ENCODE results near the gene PLXNA1.

The PLXNA1 gene

DNA sequence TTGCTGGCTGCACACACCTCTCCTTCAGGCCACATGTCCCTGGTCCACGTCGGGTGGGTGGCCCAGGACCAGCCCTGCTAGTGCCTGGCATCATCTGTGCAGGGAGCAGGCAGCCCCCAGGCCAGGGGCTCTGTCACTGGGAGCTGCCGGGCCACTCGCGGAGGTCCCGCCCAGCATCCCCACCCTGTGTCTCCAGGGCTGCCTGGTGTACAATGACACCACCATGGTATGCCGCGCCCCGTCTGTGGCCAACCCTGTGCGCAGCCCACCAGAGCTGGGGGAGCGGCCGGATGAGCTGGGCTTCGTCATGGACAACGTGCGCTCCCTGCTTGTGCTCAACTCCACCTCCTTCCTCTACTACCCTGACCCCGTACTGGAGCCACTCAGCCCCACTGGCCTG, 34.3 kb downstream of the PLXNA1 start:
- ChIA-PET CTCF (interaction anchor here (1.4 kb wide), 1 partner anchor 265 kb away, joined by 4 read pairs; no protein-coding TSS in a partner anchor), POLR2A (no interaction called here)
- no peak for DNase-seq (ENCODE audit: extremely low spot score)
- TF ChIP-seq, protein P1, sequence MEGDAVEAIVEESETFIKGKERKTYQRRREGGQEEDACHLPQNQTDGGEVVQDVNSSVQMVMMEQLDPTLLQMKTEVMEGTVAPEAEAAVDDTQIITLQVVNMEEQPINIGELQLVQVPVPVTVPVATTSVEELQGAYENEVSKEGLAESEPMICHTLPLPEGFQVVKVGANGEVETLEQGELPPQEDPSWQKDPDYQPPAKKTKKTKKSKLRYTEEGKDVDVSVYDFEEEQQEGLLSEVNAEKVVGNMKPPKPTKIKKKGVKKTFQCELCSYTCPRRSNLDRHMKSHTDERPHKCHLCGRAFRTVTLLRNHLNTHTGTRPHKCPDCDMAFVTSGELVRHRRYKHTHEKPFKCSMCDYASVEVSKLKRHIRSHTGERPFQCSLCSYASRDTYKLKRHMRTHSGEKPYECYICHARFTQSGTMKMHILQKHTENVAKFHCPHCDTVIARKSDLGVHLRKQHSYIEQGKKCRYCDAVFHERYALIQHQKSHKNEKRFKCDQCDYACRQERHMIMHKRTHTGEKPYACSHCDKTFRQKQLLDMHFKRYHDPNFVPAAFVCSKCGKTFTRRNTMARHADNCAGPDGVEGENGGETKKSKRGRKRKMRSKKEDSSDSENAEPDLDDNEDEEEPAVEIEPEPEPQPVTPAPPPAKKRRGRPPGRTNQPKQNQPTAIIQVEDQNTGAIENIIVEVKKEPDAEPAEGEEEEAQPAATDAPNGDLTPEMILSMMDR (IDR thresholded peaks at IDR 0.05; ENCODE audit: control extremely low read depth, extremely low read depth, low read depth, missing control alignments): no peak

DNA sequence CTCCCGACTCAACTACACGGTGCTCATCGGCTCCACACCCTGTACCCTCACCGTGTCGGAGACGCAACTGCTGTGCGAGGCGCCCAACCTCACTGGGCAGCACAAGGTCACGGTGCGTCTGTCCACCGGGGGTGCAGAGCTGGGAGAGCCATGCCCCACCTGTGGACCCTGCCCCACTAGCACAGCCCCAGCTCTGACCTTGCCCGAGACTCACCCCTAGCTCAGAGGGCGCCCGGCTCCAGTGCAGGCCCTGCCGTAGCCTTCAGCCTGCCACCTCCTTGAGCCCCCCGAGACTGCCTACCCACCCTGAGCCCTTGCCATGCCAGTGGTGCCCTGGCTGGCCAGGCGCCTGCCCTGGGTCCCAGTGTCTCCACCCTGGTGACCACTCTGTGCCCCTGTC, 34.9 kb downstream of the PLXNA1 start:
- DNase-seq (ENCODE audit: extremely low spot score): no peak
- POLR2A ChIA-PET: no interaction called here
- CTCF ChIA-PET: interaction anchor here (1.1 to 2.1 kb wide), 3 partner anchors 8 to 266 kb away, joined by 4 to 5 read pairs (median 5); partner anchors contain the start of gene PLXNA1
- TF ChIP-seq, protein P1 (IDR thresholded peaks at IDR 0.05; ENCODE audit: control extremely low read depth, extremely low read depth, low read depth, missing control alignments): no peak

DNA sequence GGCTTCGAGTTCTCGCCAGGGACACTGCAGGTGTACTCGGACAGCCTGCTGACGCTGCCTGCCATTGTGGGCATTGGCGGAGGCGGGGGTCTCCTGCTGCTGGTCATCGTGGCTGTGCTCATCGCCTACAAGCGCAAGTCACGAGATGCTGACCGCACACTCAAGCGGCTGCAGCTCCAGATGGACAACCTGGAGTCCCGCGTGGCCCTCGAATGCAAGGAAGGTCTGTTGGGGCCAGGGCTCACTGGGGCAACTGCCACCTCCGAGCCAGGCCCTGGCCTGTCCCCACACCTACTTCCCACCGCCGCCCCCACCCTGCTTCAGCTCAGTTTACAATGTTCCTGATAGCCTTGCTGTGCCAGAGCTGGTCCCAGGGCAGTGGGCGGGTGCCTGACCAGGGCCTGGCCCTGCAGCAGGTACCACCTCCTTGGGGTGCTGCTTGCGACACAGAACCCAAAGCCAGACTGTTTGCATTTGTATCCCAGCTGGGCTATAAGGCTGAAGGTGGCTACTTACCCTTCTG, 35.5 kb downstream of the PLXNA1 start:
- TF ChIP-seq, protein P1 (IDR thresholded peaks at IDR 0.05; ENCODE audit: control extremely low read depth, extremely low read depth, low read depth, missing control alignments): no peak
- no peak for DNase-seq (ENCODE audit: extremely low spot score)
- CTCF ChIA-PET: interaction anchor here (1.1 to 2.1 kb wide), 2 partner anchors 9 to 36 kb away, joined by 5 read pairs; partner anchors contain the start of gene PLXNA1
- POLR2A ChIA-PET: no interaction called here

DNA sequence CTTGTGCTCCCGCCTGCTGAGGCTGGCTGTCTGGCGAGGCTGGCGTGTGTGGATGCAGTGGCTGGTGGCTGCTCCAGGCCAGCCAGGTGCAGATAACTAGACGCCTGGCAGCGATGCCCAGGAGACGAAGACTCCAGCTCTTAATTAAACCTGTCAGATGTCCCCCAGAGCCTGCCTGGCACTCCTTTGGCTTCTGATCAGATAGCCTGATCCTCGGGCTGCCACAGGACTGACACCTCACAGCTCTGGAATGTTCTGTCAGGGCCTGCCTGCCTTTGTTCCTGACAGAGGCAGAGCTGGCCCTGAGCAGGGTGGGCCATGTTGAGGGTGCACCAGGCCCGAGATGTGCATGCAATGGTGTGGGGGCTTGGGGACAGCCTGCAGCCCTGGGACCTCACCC, 36.5 kb downstream of the PLXNA1 start:
- no peak for DNase-seq (ENCODE audit: extremely low spot score)
- ChIA-PET CTCF (interaction anchor here (2.1 kb wide), 1 partner anchor 10 kb away, joined by 5 read pairs; no protein-coding TSS in a partner anchor), POLR2A (no interaction called here)
- TF ChIP-seq, protein P1 (IDR thresholded peaks at IDR 0.05; ENCODE audit: control extremely low read depth, extremely low read depth, low read depth, missing control alignments): no peak

DNA sequence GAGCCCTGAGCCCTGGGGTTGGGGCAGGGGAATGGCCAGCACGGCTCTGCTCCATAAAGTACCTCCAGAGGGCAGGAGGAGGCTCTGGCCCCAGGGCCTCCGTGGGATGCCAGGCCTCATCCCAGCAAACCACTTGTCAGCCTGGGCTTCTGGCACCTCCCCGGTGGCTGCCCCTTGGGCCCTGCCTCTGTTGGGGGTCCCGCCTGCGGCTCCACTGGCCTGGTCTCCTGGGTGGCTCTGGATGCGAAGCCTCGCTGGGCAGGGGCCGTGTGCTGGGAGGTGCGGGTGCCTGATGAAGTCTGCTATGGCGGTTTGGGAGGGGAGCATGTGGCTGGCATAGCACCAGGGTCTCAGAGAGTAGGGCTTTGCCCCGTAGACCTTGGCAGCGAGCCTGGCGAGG, 37.6 kb downstream of the PLXNA1 start:
- POLR2A ChIA-PET: no interaction called here
- TF ChIP-seq, protein P1 (IDR thresholded peaks at IDR 0.05; ENCODE audit: control extremely low read depth, extremely low read depth, low read depth, missing control alignments): no peak
- no peak for DNase-seq (ENCODE audit: extremely low spot score)
- CTCF ChIA-PET: no interaction called here

DNA sequence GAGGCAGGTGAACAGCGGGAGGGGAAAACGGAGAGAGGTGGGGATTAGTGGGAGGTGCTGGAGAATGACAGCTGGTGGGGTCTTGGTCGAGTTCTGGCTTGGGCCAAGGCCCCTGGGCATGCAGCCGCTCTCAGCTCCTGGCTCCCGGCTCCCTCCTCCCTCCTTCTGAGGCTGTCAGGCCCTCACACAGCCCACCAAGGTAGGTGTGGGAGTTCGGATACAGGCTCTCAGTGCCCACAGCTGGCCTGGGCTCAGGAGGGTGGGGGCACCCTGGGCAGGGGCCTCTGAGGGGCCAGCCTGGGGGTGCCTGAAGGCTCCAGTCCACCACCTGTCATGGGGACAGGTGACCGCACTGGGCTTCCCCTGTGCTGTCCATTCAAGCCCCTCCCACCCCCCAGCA, 39.9 kb downstream of the PLXNA1 start:
- TF ChIP-seq, protein P1 (IDR thresholded peaks at IDR 0.05; ENCODE audit: control extremely low read depth, extremely low read depth, low read depth, missing control alignments): no peak
- DNase-seq (ENCODE audit: extremely low spot score): no peak
- ChIA-PET POLR2A (no interaction called here), CTCF (no interaction called here)
